ENCODE results near the gene SLC44A2. TPM values are rescaled to one million over a fixed set of nuclear protein-coding genes. Genes with fewer than 3 reads are reported as not detected.

SLC44A2 gene
- total RNA-seq, 1 donor from 2014 or later = 89.4 TPM

DNA sequence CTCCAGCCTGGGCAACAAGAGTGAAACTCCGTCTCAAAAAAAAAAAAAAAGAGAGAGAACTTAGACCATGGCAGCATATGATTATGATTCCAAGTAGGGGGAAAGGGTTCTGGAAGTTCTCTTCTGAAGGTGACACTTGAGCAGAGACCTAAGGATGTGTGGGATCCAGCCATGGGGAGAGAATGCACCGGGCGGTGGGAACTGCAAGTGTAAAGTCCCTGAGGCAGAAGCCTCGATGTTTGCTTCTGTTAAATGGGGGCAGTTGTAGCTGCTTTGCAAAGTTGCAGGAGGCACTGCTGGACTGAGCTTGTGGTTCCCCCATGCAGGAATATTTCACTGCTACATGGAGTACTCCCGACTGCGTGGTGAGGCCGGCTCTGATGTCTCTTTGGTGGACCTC lies 9.1 kb downstream of the SLC44A2 start:
- TF ChIP-seq POLR2AphosphoS5 (IDR thresholded peaks at IDR 0.05; ENCODE audit: insufficient read depth in 1 of 2, low read depth in 1 of 2) = no peak
- TF ChIP-seq, protein P1, sequence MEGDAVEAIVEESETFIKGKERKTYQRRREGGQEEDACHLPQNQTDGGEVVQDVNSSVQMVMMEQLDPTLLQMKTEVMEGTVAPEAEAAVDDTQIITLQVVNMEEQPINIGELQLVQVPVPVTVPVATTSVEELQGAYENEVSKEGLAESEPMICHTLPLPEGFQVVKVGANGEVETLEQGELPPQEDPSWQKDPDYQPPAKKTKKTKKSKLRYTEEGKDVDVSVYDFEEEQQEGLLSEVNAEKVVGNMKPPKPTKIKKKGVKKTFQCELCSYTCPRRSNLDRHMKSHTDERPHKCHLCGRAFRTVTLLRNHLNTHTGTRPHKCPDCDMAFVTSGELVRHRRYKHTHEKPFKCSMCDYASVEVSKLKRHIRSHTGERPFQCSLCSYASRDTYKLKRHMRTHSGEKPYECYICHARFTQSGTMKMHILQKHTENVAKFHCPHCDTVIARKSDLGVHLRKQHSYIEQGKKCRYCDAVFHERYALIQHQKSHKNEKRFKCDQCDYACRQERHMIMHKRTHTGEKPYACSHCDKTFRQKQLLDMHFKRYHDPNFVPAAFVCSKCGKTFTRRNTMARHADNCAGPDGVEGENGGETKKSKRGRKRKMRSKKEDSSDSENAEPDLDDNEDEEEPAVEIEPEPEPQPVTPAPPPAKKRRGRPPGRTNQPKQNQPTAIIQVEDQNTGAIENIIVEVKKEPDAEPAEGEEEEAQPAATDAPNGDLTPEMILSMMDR (IDR thresholded peaks at IDR 0.05) = no peak
- no peak for TF ChIP-seq POLR2A (IDR thresholded peaks at IDR 0.05)
- Histone ChIP-seq H3K27ac (no peak overlapping the region), H3K4me3 (no peak overlapping the region), H3K27me3 (no peaks in the 10 kb centered on the region), H3K36me3 (peaks cover 0 to 75% of the 10 kb centered on the region in 2 donors), H3K4me1 (no peaks in the 10 kb centered on the region), H3K9me3 (no peaks in the 10 kb centered on the region)
- intact Hi-C loops (cut with DNase I) = no loop called here
- no peak for DNase-seq (ENCODE audit: extremely low spot score in 2 of 2)

DNA sequence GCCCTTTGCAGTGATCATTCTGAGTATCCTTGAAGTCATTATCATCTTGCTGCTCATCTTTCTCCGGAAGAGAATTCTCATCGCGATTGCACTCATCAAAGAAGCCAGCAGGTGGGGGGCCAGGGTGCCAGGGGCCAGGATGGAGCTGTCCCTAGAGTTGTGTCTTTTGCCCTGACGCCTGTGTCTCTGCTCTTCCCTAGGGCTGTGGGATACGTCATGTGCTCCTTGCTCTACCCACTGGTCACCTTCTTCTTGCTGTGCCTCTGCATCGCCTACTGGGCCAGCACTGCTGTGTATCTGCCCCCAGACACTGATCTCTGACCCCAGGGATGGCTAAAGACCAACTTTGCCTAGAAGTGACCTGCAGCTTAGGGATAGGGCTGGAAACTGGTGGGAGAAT lies 9.6 kb downstream of the SLC44A2 start:
- H3K9me3 ChIP-seq = no peaks in the 10 kb centered on the region
- intact Hi-C loops (cut with DNase I) = no loop called here
- DNase-seq (ENCODE audit: extremely low spot score in 2 of 2) = no peak
- H3K4me3 ChIP-seq = no peak overlapping the region
- no peaks in the 10 kb centered on the region for H3K4me1 ChIP-seq
- H3K36me3 ChIP-seq = peaks cover 0 to 80% of the 10 kb centered on the region in 2 donors
- no peaks in the 10 kb centered on the region for H3K27me3 ChIP-seq
- H3K27ac ChIP-seq = no peak overlapping the region
- TF ChIP-seq POLR2AphosphoS5 (IDR thresholded peaks at IDR 0.05; ENCODE audit: insufficient read depth in 1 of 2, low read depth in 1 of 2) = no peak
- TF ChIP-seq POLR2A (IDR thresholded peaks at IDR 0.05) = no peak
- TF ChIP-seq, protein P1 (IDR thresholded peaks at IDR 0.05) = no peak

DNA sequence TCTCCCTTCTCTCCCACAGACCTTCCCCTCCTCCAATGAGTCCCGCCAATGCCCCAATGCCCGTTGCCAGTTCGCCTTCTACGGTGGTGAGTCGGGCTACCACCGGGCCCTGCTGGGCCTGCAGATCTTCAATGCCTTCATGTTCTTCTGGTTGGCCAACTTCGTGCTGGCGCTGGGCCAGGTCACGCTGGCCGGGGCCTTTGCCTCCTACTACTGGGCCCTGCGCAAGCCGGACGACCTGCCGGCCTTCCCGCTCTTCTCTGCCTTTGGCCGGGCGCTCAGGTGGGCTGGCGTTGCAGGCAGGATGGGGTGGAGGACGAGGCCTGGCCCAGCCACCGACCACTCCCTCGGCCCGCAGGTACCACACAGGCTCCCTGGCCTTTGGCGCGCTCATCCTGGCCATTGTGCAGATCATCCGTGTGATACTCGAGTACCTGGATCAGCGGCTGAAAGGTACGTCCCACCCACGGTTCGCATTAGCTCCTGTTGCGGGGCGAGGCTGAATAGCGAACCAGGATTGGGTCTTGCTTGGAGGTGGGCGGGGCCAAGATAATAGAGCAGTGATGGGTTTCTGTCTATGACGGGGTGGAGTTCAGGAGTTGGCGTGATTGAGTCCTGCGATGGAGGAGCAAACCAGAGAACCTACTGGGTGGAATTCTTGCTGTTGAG lies 11.1 kb downstream of the SLC44A2 start:
- Histone ChIP-seq H3K27ac (no peak overlapping the region), H3K9me3 (no peaks in the 10 kb centered on the region), H3K4me3 (no peak overlapping the region), H3K4me1 (no peaks in the 10 kb centered on the region), H3K36me3 (peaks cover 0 to 87% of the 10 kb centered on the region in 2 donors), H3K27me3 (no peaks in the 10 kb centered on the region)
- TF ChIP-seq POLR2AphosphoS5 (IDR thresholded peaks at IDR 0.05; ENCODE audit: insufficient read depth in 1 of 2, low read depth in 1 of 2) (peak in 1 of 2 donors; percentile 15), POLR2A (IDR thresholded peaks at IDR 0.05) (no peak)
- intact Hi-C loops (cut with DNase I) = no loop called here
- DNase-seq (ENCODE audit: extremely low spot score in 2 of 2) = no peak

DNA sequence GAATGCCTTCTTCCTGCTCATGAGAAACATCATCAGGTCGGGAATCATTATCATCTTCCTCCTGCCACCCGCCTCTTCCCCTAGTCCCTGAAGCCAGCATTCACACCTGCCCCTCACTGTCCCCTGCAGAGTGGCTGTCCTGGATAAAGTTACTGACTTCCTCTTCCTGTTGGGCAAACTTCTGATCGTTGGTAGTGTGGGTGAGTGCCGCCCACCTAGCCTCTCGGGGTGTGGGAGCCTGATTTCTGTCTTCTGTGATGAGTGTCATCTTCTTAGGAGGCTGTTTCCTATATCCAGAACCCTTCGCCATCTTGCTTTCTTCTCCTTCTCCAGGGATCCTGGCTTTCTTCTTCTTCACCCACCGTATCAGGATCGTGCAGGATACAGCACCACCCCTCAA lies 12.5 kb downstream of the SLC44A2 start:
- intact Hi-C loops (cut with DNase I) = no loop called here
- Histone ChIP-seq H3K9me3 (no peaks in the 10 kb centered on the region), H3K36me3 (peaks cover 0 to 83% of the 10 kb centered on the region in 2 donors), H3K27me3 (no peaks in the 10 kb centered on the region), H3K4me1 (no peaks in the 10 kb centered on the region), H3K4me3 (no peak overlapping the region), H3K27ac (no peak overlapping the region)
- TF ChIP-seq, protein P1 (IDR thresholded peaks at IDR 0.05) = no peak
- no peak for TF ChIP-seq POLR2A (IDR thresholded peaks at IDR 0.05)
- TF ChIP-seq POLR2AphosphoS5 (IDR thresholded peaks at IDR 0.05; ENCODE audit: insufficient read depth in 1 of 2, low read depth in 1 of 2) = no peak
- DNase-seq (ENCODE audit: extremely low spot score in 2 of 2) = no peak

DNA sequence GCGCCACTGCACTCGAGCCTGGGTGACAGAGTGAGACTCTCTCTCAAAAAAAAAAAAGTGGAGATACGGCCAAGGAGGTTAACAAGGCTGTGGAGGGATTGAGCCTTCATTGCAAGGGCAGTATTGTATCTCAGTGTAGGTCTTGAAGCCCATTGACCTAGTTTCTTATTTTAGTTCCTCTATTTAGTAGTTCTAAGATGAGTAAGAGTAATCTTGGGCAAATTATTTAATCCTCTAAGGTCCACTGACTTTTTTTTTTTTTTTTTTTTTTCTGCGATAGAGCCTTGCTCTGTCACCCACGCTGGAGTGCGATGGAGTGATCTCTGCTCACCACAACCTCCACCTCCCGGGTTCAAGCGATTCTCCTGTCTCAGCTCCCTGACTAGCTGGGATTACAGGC lies 14.5 kb downstream of the SLC44A2 start:
- H3K4me1 ChIP-seq = peaks cover 18% of the 10 kb centered on the region

DNA sequence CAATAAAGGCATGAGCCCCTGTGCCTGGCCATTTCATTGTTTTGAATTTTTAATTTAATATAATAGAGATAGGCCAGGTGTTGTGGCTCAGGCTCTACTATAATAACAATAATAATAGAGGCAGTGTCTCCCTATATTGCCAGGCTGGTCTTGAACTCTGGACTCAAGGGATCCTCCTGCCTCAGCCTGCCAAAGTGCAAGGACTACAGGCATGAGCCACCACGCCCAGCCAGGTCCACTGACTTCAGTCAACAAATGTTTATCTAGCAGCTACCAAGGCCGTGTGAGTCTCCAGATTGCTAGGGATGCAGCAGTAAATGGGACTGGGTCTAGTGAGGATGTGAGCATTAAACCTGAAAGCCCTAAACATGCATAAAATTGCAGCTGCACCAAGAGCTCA lies 15.0 kb downstream of the SLC44A2 start:
- Histone ChIP-seq H3K9me3 (no peaks in the 10 kb centered on the region), H3K27ac (no peak overlapping the region), H3K4me1 (peaks cover 18% of the 10 kb centered on the region), H3K36me3 (peaks cover 0 to 70% of the 10 kb centered on the region in 2 donors), H3K27me3 (no peaks in the 10 kb centered on the region), H3K4me3 (no peak overlapping the region)
- DNase-seq (ENCODE audit: extremely low spot score in 2 of 2) = no peak
- TF ChIP-seq POLR2AphosphoS5 (IDR thresholded peaks at IDR 0.05; ENCODE audit: insufficient read depth in 1 of 2, low read depth in 1 of 2) (no peak), POLR2A (IDR thresholded peaks at IDR 0.05) (no peak)
- TF ChIP-seq, protein P1 (IDR thresholded peaks at IDR 0.05) = no peak
- intact Hi-C loops (cut with DNase I) = no loop called here

More for the DNA sequence above, 14.5 kb downstream of the SLC44A2 start:
- H3K27ac ChIP-seq = no peak overlapping the region
- TF ChIP-seq POLR2A (IDR thresholded peaks at IDR 0.05) (no peak), POLR2AphosphoS5 (IDR thresholded peaks at IDR 0.05; ENCODE audit: insufficient read depth in 1 of 2, low read depth in 1 of 2) (no peak)
- no peak overlapping the region for H3K4me3 ChIP-seq
- H3K9me3 ChIP-seq = no peaks in the 10 kb centered on the region
- no peak for DNase-seq (ENCODE audit: extremely low spot score in 2 of 2)
- intact Hi-C loops (cut with DNase I) = no loop called here
- no peaks in the 10 kb centered on the region for H3K27me3 ChIP-seq
- H3K36me3 ChIP-seq = peaks cover 0 to 75% of the 10 kb centered on the region in 2 donors
